ENCODE results near the gene PDCD1.
"Not testable (repeated sequence)": the region's sequence is repeated elsewhere in the genome, so short reads cannot be mapped to it uniquely, and the experiment has no call there.

The PDCD1 gene

DNA sequence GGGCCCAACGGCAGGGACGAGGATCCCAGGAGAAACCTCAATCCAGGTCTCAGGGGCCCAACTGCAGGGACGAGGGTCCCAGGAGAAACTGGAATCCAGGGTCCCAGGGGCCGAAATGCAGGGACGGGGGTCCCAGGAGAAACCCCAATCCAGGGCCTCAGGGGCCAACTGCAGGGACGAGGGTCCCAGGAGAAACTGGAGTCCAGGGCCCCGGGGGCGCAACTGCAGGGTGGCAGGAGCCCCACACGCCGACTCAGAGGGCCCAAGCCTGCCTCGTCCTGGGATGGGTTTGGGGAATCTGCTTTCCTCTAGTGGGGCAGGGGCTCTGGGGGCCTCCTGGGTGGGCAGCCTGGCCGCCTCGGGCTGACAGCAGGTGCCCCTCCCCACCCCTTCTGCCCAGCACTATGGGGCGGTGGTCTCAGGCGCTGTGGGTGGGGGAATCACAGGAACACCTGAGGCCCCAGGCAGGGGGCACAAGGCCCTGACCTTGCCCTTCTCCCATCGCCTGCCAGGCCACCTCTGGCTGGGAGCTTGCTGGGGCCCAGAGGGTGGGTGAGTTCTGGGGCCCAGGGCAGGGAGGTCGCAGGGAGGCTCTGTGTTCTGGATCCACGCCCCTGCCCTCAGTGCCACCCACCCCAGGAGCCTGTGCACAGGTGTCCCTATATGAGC is 18.0 kb upstream of the PDCD1 start:
- DNase-seq: no peak

DNA sequence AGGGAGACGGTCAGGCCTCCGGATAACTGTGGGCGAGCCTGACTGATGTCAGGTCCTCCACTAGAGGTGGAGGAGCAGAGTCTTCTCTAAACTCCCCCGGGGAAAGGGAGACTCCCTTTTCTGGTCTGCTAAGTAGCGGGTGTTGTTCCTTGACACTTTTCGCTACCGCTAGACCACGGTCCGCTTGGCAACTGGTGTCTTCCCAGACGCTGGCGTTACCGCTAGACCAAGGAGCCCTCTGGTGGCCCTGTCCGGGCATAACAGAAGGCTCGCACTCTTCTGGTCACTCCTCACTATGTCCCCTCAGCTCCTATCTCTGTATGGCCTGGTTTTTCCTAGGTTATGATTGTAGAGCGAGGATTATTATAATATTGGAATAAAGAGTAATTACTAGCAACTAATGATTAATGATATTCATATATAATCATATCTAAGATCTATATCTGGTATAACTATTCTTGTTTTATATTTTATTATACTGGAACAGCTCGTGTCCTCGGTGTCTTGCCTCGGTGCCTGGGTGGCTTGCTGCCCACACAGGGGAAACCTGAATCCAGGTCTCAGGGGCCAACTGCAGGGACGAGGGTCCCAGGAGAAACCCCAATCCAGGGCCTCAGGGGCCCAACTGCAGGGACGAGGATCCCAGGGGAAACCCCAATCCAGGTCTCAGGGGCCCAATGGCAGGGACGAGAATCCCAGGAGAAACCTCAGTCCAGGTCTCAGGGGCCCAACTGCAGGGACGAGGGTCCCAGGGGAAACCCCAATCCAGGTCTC is 17.2 kb upstream of the PDCD1 start:
- DNase-seq: not testable (repeated sequence)

DNA sequence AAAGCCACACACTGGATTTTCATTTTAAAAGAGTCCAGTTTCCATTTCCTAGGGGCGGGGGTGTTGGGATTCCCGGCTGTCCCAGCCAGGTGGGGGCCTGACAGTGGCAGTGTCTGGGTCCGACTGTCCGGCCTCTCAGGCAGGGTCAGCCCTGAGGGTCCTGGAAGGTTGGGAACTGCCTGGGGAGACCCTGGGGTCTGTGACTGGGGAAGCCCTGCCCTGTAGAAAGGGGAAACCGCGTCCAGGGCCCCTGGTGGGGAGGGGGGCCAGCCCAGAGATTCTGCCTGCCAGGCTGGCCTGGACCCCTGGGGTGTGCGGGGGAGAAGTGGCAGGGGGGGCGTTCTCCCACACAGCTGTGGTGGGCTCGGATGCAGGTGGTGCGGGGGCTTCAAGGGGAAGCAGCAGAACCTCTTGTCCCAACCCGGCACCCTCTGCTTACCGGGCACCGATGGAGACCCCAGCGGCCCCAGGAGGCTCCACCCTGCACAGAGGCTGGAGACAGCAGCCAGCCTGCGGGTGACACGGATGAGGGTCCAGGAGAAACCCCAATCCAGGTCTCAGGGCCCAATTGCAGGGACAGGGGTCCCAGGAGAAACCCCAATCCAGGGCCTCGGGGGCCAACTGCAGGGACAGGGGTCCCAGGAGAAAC is 15.7 kb upstream of the PDCD1 start:
- DNase-seq: no peak

DNA sequence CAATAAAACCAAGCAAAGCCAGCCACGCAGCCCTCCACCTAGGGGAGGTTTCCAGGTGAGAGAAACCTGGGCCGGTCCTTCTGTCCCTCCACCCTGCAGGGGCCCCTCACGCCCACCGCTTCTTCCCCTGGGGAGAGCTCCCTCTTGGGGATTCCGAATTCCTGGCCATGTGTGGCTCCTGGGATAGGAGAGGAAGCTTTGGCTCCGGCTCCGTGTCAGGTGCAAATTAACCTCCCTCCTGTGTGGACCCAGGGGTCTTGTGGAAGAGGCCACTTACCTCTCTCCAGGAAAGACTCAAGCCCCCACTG is 15.1 kb upstream of the PDCD1 start:
- no peak for DNase-seq

DNA sequence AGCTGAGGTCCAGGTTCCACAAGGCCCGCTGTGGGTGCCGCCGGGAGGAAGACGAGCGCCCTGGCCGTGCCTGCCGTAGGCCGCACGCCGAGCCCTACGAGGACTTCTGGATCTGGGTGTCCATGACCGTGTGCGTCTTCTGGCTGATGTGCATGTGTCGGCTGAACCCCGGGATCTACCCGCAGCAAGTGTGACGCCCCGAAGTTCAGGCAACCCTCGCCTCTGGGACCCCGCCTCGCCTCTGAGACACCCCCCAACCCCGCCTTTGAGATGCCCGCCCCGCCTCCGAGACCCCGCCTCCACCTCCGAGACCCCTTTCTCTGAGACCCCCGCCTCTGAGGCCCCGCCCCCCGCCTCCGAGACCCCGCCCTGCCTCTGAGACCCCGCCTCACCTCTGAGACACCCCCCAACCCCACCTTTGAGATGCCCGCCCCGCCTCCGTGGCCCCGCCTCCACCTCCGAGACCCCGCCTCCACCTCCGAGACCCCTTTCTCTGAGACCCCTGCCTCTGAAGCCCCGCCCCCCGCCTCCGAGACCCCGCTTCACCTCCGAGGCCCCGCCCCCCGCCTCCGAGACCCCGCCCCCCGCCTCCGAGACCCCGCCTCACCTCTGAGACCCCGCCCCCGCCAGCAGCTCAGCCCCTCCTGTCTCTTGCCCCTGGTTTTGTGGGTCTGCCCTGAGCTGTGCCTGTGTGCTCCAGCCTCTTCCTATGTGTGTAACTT is 14.5 kb upstream of the PDCD1 start:
- no peak for DNase-seq

DNA sequence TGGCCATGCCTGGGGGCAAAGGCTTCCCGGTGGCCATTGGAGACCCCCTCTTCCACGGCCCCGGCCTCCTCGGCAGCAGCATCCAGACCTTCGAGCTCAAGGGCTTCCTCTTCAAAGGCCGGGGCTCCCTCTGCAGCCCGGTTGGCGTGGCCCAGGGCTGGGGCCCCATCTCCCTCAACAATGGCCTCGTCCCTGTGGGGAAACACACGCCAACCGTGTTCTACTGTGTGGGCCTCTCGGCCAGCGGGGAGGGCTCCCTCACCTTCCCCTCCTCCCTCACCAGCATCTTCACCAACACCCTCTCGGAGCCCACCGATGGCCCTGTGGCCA is 13.6 kb upstream of the PDCD1 start:
- DNase-seq: no peak

DNA sequence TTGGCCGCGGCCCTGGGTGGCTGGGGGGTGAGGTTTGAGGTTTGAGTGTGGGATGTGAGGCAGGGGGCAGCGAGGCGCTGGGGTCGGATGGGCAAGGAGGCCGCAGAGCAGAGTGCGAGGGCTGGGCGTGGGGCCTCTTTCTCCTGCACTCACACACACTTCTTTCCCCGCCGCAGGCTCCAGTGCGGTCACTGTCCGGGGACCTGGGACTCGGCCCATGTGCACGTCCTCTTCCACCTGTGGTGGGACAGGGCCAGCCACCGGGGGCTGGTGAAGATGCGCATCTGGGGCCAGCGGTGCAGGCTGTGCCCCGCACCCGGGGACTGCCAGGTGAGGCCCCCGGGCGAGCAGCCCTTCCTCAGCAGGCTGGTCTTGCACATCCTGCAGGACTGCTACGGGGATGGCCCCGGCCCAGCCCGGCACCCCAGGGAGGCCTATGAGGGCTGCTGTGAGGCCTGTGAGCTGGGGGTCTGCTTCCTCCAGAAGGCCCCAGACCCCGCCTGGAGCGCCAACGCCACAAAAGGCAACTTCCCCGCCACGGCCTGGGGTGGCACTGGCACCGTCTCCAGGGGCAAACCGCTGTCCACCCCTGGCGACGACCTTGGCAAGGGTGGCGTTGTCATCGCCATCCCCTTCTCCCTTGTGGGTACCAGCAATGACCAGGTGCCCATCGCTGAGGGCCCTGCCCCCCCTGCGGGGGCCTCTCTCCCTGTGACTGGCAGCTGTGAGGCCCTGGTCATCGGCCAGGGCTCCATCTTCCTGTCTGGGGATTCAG is 13.0 kb upstream of the PDCD1 start:
- no peak for DNase-seq

DNA sequence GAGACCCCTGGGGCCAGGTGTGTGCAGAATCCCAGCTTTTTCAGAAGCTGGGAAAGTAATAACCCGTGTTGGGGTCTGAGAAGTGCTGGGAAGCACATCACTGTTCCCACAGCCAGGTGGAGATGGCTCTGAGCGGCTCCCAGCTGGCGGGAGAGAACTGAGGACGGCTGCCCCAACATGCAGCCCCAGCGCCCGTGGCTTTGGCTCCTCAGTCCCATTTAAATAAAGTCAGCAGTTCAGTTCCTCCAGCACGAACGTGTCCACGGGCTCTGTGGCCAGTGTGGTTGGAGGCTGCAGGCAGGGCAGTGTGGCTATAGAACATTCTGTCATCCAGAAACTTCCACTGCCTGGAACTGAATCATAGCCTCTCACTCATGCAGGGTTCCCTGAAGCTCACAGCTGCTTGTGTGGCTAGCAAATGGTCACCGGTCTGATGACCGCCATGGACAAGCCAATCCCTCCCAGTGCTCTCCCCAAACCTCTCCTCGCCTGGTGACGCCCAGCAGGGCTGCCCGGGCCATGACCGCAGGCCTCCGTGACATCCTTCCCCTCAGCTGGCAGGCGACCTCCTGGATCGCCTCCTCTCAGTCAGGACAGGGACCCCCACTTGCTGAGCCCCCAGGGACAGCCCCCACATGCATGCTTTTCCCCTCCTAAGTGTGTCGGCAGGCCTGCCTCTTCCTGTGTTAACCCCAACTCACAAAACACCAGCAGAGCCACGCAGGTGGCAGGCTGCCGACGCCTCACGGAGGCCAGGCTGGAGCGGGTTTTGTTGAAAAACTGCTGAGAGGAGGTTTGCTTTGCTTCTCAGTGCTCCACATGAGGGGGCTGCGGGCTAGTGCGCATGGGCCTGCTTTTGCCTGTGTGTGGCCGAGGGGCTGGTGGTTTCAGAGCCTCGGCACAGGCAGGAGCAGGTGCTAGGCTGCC is 12.2 kb upstream of the PDCD1 start:
- DNase-seq: no peak

DNA sequence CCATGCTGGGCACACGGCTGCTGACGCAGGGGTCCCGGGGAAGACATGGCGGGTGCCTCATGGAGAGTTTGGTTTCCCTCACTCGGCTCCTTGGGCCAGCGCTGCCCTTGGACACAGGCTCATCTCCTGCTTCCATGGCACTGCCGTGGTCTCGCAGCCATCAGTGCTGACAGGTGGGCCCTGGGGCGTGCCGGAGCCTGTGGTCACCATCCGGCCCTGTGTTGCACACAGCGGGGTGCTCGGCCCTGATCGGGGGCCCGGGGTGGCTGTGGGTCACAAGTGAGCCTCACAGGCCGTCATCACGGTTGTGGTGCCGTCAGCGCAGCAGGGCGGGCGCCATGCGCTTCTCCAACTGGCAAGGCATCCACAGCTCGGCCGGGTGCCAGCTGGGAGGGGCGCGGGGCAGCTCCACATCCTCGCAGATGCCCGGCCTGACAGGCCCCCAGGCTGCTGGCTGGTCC is 11.4 kb upstream of the PDCD1 start:
- DNase-seq: no peak

DNA sequence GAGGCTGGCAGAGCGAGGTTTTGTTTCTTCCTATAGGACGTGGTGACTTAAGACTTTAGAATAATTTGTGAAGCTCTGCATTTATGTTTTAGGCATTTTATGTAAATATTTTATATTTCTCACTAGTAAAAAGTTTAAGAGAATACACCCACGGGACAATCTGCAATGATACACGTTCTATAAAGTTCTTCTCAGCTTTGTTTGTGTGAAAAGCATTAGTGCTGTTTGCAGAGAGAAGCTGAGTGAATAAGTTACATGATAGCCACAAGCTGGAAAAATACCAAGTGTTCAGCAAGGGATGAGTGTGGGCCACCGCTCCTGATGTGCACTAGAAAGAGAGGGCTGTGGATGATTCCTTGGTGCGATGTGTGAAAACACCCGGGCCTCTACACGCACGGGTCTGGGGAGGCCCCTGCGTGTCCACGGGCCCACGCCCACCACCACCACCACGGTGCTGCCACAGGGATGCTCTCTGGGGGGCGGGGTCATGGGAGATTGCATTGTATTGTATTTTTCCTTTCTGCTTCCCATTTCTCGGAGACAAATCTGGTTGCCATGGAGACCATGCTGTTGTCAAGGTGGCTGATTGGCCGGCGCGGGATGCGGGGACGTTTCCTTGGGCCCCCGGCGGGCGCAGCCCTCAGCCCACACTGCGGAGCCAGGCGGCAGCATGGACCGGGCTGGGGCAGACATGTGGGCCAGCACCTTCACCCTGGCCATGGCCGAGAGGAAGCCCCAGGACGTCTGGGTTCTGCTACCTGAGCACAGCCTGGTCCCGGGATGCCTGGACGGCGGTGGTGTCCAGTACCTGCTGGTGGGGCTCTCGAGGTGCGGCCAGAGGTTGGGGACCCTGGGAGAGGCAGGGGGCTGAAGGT is 10.6 kb upstream of the PDCD1 start, which contains the start of gene RTP5:
TSS of gene RTP5 (plus strand) at position 643 of the 875 bp plus-strand sequence. CDS start at position 671, 28 bp downstream.
- DNase-seq: no peak

DNA sequence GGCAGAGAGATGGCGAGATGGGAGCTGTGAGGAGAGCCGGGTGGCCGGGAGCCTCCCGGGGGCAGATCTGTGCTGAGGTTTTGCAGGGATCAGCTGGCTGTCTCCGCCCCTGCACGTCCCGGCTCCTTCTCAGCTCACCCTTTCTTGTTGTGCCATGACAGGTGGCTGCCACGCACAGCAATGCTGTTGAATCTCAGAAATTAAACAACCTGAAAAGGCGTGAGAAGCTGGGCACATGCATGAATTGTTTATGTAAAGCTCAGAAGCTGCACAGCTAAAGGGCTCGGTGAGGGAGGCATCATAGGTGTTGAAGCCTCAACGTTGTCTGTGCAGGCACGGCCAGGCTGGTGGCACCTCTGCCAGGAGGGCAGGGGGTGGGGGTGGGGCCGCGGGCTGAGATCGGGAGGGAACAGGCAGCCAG is 10.0 kb upstream of the PDCD1 start:
- no peak for DNase-seq

DNA sequence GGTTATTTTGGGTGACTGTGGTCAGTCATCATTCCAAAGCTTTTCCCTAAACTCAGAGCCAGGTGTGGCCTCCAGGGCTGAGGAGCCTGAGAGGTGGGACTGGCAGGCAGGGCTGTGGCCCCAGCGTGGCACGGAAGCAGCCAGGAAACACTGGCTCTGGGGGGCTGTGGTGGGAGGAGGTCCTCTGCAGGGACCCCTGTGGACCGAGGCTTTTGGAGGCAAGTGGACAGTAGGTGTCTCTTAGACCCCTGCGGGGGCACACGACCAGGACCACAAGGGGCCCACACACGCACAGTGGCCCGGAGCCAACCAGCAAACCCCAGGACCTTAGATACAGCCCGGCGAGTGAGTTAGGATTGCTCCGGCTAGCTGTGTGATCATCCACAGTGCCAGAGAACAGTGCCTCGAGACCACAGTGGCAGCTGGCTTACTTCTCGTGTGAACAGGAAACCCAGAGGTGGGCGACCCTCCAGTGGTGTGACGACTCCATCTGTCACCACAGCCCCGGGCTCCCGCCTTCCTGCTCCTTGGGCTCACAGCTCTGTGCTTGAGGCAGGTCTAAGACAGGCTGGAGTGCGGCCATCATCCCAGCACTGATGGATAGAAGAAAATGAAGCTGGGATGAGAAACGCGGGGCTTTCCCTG is 9.2 kb upstream of the PDCD1 start:
- no peak for DNase-seq

DNA sequence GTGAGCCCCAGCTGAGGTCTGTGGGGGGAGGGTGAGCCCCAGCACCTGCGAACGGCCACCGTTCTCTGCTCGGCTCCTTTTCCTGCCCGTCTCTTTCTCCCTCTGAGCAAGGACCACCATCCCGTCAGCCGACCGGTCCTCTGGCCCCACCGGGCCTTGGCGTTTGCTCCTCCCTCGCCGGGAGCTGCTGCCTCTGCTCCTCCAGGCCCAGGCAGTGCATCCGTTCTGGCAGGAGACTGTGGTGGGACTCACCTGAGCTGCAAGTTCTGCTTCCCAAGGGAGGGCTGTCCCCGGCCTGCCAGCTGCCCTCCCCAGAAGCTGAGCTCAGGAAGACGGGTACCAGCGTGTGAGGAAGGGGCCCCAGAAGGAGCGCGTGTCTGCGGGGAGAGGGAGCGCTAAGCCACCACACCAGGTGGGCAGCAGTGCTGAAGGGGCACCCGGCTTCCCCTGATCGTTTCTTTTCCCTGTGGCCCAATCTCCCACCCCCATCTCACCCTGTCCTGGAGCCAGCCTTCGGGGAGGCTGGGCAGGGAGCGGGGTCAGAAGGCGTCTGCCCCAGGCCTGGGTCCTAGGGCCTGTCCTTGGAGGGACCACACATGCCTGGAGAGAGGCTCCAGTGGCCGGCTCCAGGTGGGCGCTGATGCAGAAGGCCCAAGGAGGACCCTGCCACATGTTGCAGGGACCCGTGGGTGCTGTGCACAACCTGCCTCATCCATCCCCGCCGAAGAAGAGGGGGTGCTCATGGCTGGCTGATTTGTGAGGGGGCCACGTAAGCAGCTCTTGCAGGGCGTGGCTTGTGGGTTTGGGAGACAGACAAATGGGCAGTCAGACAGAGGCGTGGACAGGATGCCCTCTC is 8.3 kb upstream of the PDCD1 start:
- DNase-seq: no peak

DNA sequence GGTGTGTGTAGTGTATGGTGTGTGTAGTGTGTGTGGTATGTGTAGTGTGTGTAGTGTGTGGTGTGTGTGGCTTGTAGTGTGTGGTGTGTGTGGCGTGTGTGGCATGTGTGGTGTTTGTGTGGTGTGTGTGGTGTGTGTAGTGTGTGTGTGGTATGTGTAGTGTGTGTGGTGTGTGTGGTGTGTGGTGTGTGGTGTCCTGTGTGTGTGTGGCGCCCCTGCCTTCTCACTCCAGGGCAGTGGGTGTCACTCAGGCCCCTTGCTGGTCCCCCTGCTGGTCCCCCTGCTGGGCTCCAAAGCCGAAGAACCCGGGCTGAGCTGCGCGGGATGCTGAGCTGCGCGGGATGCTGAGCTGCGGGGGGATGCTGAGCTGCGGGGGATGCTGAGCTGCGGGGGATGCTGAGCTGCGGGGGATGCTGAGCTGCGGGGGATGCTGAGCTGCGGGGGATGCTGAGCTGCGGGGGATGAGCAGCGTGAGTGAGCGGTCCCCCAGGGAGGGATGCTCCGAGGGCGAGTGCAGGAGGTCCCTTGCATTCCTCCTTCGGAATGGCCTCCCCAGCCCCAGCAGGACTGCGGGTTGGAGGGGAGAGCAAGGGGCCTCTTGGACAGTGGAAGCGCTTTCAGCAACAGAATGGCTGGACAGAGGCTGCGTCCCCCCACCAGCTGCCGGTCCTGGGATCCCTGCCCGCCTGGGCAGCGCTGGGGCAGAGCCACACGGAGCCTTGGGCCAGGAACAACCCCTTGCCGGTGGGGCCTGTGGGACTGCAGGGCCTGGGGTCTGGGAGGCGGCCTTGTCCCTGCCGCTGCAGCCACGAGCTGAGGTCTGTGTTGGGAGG is 7.5 kb upstream of the PDCD1 start:
- DNase-seq: no peak

DNA sequence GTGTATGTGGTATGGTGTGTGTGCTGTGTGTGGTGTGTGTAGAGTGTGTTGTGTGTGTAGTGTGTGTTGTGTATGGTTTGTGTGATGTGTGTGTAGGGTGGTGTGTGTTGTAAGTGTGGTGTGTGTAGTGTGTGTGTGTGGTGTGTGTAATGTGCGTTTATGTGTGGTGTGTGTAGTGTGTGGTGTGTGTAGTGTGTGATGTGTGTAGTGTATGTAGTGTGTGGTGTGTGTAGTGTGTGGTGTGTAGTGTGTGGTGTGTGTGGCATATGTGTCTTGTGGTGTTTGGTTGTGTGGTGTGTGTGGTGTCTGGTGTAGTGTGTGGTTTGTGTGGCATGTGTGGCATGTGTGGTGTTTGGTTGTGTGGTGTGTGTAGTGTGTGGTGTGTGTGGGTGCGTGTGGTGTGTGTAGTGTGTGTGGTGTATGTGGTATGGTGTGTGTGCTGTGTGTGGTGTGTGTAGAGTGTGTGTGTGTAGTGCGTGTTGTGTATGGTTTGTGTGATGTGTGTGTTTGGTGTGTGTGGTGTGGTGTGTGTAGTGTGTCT is 6.8 kb upstream of the PDCD1 start:
- no peak for DNase-seq

DNA sequence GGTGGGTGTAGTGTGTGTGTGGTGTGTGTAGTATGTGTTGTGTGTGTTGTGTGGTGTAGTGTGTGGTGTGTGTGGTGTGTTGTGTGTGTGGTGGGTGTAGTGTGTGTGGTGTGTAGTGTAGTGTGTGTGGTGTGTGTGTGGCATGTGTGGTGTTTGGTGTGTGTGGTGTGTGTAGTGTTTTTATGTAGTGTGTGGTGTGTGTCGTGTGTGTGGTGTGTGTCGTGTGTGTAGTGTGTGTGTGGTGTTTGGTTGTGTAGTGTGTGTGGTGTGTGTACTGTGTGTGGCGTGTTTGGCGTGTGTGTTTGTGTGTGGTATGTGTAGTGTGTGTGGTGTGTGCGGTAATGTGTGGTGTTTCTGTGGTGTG is 6.1 kb upstream of the PDCD1 start:
- no peak for DNase-seq

DNA sequence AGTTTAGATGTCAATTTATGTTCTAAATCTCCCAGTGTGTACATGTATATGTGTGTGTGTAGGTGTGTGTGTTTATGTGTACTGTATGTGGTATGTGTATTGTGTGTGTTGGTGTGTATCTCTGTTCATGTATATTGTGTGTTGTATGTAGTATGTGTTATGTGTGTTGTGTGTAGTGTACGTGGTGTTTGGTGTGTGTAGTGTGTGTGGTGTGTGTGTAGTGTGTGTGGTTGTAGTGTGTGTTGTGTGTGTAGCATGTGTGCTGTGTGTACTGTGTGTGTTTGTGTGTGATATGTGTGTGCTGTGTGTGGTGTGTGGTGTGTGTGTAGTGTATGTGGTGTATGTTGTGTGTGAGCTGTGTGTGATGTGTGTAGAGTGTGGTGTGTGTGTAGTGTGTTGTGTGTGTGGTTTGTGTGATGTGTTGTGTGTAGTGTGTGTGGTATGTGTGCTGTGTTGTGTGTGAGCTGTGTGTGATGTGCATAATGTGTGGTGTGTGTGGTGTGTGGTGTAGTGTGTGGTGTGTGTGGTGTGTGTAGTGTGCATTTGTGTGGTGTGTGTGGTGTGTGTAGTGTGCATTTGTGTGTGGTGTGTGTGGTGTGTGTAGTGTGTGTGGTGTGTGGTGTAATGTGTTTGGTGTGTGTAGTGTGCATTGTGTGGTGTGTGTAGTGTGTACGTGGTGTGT is 5.6 kb upstream of the PDCD1 start:
- no peak for DNase-seq
